Immature natural killer cell (primary cell): ENCODE measurements around the gene FOXP1. TPM values are rescaled to one million over a fixed set of nuclear protein-coding genes. Genes with fewer than 3 reads are reported as not detected.

Experiments
- DNase-seq, 3 donors: peaks; one replicate each; pipeline ENCODE4 v3.0.0; 2022; ENCODE audit warnings: mixed read lengths in 1 of 3
- H3K27ac Mint-ChIP-seq, 6 donors: one replicate each; pipeline ENCODE4 v1.8.0; 2020; ENCODE audit warnings: mixed read lengths in 6 of 6, mild to moderate bottlenecking in 5 of 6, inconsistent platforms in 4 of 6, moderate library complexity in 3 of 6
- H3K27me3 Mint-ChIP-seq, 3 donors: one replicate each; pipeline ENCODE4 v1.8.0; 2020 to 2021; ENCODE audit warnings: low read depth in 3 of 3, mild to moderate bottlenecking in 3 of 3, mixed read lengths in 3 of 3, moderate library complexity in 3 of 3, inconsistent platforms in 1 of 3
- H3K36me3 Mint-ChIP-seq, 3 donors: one replicate each; pipeline ENCODE4 v1.8.0; 2020; ENCODE audit warnings: mixed read lengths in 3 of 3, inconsistent platforms in 2 of 3, mild to moderate bottlenecking in 2 of 3
- H3K4me1 Mint-ChIP-seq, 2 donors: one replicate each; pipeline ENCODE4 v1.8.0; 2020; ENCODE audit warnings: inconsistent platforms in 2 of 2, mild to moderate bottlenecking in 2 of 2, mixed read lengths in 2 of 2, moderate library complexity in 1 of 2
- H3K4me3 Mint-ChIP-seq, 5 donors: one replicate each; pipeline ENCODE4 v1.8.0; 2020; ENCODE audit warnings: mild to moderate bottlenecking in 5 of 5, mixed read lengths in 5 of 5, inconsistent platforms in 3 of 5, moderate library complexity in 3 of 5
- H3K9me3 Mint-ChIP-seq, 6 donors: one replicate each; pipeline ENCODE4 v1.8.0; 2020; ENCODE audit warnings: mild to moderate bottlenecking in 6 of 6, mixed read lengths in 6 of 6, inconsistent platforms in 4 of 6, moderate library complexity in 3 of 6
- polyA plus RNA-seq, 3 donors: library from polyadenylated mRNA; unstranded; fragments of 300-500 nt; fragmentation: Illumina TruSeq; gene quantifications; one replicate each; pipeline ENCODE4 v1.2.3, GENCODE V29; 2021

FOXP1 gene
- polyA plus RNA-seq, 3 donors from 2014 or later = 68.2 to 133 (median 84.0) TPM

DNA sequence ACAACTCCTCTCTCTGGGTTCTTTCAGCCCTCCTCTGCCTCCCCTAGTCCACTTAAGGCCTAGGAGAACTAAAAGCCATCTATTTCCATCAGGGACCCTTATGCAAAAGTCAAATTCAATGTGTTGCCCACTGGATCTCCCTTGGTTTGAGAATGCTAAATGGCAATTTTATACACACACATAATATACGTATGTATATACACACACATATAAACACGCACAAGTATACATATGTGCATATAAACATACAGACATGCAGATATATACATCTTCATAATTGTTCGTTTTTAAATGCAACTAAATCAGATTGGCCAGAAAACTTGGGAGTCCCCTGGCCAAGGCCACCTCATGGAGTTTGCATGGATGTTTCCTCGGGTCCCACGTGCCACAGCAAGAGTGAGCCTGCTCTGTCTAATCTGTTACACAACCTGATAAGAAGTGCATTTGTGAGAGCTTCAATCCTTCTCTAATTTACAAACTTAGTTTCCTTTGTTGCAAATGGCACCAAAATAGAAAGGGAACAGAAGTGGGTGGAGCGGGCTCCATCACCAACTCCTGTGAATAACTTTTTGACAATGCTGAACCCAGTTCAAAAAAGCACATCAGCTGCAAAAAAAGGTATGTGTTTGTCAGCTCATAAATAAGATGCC, 84.2 kb downstream of the FOXP1 start:
- peaks cover 0 to 5% (median 4%) of the 10 kb centered on the region in 3 donors for H3K27me3 Mint-ChIP-seq
- H3K27ac Mint-ChIP-seq = peak overlapping the region in 1 of 6 donors; percentile 28
- H3K4me1 Mint-ChIP-seq = peaks cover 44 to 56% of the 10 kb centered on the region in 2 donors
- no peak overlapping the region for H3K4me3 Mint-ChIP-seq
- no peak for DNase-seq
- no peaks in the 10 kb centered on the region for H3K9me3 Mint-ChIP-seq
- peaks cover 0 to 7% (median 0%) of the 10 kb centered on the region in 3 donors for H3K36me3 Mint-ChIP-seq

DNA sequence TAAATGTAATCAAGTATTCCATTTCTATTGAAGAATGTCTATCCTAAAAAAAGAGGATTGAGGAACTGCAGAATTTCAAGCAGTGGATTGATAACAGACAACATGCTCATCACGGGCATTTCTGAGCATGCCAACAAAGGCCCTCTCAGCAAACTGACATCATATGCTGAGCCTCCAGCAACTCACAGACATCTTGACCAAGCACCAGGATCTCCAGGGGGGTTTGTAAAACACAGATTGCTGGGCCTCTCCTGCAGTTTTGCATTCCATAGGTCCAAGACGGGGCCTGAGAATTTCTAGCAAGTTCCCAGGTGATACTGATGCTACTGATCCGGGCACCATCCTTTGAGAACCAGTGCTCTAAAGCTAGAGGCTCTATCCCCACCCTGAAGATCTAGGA, 85.0 kb downstream of the FOXP1 start:
- no peaks in the 10 kb centered on the region for H3K9me3 Mint-ChIP-seq
- H3K27me3 Mint-ChIP-seq = peaks cover 0 to 4% (median 4%) of the 10 kb centered on the region in 3 donors
- no peak for DNase-seq
- H3K27ac Mint-ChIP-seq = peak overlapping the region in 2 of 6 donors; percentile 28 to 41
- H3K36me3 Mint-ChIP-seq = peaks cover 0 to 7% (median 0%) of the 10 kb centered on the region in 3 donors
- peak overlapping the region in 1 of 5 donors; percentile 8 for H3K4me3 Mint-ChIP-seq
- H3K4me1 Mint-ChIP-seq = peaks cover 47 to 64% of the 10 kb centered on the region in 2 donors

DNA sequence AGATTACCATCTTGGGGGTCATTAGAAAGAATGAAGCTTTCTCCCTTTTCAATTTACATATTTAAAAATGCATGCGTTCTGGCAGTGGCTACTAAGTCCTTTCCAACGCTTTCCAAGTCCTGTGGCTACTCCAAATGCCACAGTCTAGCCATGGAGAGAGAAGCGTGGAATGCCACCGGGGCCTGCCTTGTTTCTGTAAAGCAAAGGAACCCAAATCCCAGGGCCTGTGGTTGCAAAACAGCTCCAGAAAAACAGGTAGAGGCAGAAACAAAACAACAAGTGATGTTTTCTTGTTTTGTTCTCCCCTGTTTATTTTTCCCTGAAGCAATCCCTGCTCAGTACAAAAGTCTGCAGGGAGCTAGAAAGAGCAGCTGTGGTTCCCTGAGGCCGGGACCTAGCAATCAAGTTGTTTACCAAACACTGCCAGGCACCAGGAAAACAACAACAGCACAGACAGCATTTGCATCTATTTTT, 85.5 kb downstream of the FOXP1 start:
- H3K4me3 Mint-ChIP-seq = no peak overlapping the region

DNA sequence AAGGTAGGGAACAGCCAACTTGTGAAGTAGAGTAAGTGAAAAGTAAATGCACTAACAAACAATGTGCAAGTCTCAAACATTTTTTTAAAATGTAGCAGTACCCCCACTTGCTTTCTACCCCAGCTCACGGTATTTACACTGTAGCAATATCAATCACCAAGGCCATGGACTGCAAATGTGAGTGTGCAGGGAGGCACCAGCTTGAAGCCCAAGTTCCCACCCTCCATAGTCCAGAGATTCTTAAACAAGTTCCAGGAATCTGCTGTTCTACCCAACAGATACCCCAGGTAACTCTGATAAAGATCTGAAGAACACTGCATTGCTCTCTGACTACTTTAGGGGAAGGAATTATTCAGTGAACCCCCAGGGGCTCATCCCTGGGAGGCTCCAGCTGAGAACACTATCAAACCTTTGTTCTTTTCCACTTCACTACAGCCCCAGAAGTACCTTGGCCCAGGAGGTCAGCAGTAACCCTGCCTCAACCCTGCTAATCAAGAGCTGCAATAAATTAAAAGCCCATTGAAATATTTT, 86.1 kb downstream of the FOXP1 start:
- H3K4me3 Mint-ChIP-seq = no peak overlapping the region
- no peak for DNase-seq
- H3K9me3 Mint-ChIP-seq = no peaks in the 10 kb centered on the region
- H3K27me3 Mint-ChIP-seq = peaks cover 0 to 4% (median 0%) of the 10 kb centered on the region in 3 donors
- peak overlapping the region in 5 of 6 donors; percentile 9 to 92 (median 83) for H3K27ac Mint-ChIP-seq
- H3K4me1 Mint-ChIP-seq = peaks cover 54 to 71% of the 10 kb centered on the region in 2 donors
- H3K36me3 Mint-ChIP-seq = peaks cover 3 to 9% (median 7%) of the 10 kb centered on the region in 3 donors

More for the DNA sequence above, 85.5 kb downstream of the FOXP1 start:
- Mint-ChIP-seq H3K4me1 (peaks cover 50 to 69% of the 10 kb centered on the region in 2 donors), H3K27ac (peak overlapping the region in 4 of 6 donors; percentile 41 to 83 (median 46)), H3K27me3 (peaks cover 0 to 4% (median 0%) of the 10 kb centered on the region in 3 donors), H3K9me3 (no peaks in the 10 kb centered on the region), H3K36me3 (peaks cover 0 to 7% (median 2%) of the 10 kb centered on the region in 3 donors)
- DNase-seq = no peak

DNA sequence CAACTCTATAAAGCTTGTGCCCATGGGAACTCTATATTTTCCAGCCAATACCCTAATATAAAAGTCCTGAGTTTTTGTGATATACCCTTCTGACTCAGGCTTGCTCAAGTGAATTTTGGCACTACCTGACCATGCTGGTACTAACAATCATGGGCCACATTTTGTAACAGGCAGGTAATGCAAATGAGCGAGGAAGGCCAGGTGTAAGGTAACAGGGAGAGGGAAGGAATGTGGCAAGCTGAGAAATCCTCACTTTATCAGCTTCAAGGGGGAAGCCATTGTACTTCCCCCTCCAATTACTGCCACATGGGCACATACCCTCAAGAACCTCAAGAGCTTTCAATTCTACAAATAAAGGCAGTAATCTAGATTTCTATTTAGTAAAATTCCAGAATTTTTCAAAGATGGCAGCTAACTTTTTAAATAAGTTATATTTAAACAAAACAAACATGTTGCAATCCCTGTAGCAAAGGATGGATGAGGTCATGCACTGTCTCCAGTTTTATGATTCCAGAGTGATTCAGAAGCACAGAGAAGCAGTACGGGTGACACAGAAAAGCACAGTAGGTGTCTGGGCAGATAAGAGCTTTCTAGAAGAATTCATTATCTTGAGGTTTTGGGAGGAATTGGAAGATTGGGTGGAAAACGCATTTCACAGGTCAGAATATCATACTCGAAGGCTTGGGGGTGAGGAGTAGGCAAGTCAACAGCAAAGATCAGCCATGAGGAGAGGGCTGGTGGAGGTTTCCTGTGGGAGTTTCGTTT, 87.6 kb downstream of the FOXP1 start:
- Mint-ChIP-seq H3K4me3 (peak overlapping the region; percentile 69 to 88 (median 82)), H3K27me3 (peaks cover 0 to 4% (median 0%) of the 10 kb centered on the region in 3 donors), H3K9me3 (no peaks in the 10 kb centered on the region), H3K36me3 (peaks cover 12 to 13% (median 12%) of the 10 kb centered on the region in 3 donors), H3K27ac (peak overlapping the region; percentile 83 to 97 (median 92)), H3K4me1 (peaks cover 57 to 77% of the 10 kb centered on the region in 2 donors)
- DNase-seq = peak in 2 of 3 donors; percentile 45 to 59

DNA sequence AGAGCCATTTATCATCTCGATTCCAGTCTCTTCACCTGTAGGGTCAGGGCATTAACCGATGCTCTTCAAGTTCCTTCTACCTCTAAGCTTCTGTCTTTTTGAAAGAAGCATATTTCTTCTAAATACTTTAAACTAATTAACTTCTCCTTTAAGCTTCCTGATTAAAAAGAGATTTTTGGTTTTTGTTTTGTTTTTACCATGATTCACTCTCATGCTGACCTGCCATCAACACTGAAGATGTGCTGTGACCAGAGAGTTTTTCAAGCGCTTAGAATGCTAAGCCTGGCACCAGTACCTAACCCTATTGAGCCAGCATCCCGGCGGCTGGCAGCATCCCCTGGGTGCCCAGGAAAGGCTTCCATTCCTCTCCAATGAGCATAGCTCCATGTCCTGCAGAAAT, 89.3 kb downstream of the FOXP1 start:
- peak in 1 of 3 donors; percentile 25 for DNase-seq
- peak overlapping the region; percentile 83 to 97 (median 92) for H3K27ac Mint-ChIP-seq
- H3K9me3 Mint-ChIP-seq = no peaks in the 10 kb centered on the region
- peaks cover 66 to 86% of the 10 kb centered on the region in 2 donors for H3K4me1 Mint-ChIP-seq
- peak overlapping the region; percentile 48 to 81 (median 60) for H3K4me3 Mint-ChIP-seq
- H3K36me3 Mint-ChIP-seq = peaks cover 16 to 18% (median 17%) of the 10 kb centered on the region in 3 donors
- peaks cover 0 to 3% (median 0%) of the 10 kb centered on the region in 3 donors for H3K27me3 Mint-ChIP-seq

DNA sequence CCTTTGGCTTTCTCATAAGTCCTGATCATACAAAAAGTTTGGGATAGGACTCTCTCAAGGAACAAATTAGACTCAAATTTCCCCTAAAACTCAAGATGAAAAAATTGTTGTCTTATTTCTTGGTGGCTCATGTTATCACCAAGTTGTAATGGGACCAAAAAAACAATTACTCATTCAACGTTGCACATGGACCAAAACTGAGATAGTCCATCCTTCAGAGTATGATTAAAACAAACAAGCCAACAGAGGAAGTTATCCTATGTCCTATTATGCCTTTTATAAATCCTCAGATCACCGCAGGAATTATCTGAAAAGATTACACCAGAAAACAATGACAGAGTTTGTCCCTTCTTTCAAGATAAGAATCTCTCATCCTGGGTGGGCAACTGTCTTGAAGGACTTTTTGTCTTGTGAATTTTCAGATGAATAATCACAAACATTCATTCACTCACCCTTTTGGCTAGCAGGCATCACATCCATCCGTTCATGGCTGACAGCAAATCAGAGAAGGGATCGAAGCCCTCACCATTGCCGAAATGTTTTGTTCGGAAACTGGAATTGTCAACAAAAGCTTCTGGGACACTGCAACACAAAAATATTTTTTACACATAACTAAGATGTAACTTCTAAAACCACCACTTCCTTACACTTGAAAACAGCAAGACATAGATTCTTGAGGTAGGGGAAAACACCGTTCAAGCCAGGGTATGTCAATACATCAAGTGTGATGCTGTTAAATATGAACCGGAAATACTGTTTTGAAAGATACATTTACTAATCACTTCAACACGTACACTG, 90.4 kb downstream of the FOXP1 start:
- H3K27ac Mint-ChIP-seq = peak overlapping the region; percentile 83 to 98 (median 95)
- H3K9me3 Mint-ChIP-seq = no peaks in the 10 kb centered on the region
- peak; percentile 60 to 68 (median 66) for DNase-seq
- H3K36me3 Mint-ChIP-seq = peaks cover 16 to 20% (median 18%) of the 10 kb centered on the region in 3 donors
- H3K4me1 Mint-ChIP-seq = peaks cover 72 to 88% of the 10 kb centered on the region in 2 donors
- peak overlapping the region; percentile 78 to 86 (median 84) for H3K4me3 Mint-ChIP-seq
- H3K27me3 Mint-ChIP-seq = peaks cover 0 to 3% (median 0%) of the 10 kb centered on the region in 3 donors

DNA sequence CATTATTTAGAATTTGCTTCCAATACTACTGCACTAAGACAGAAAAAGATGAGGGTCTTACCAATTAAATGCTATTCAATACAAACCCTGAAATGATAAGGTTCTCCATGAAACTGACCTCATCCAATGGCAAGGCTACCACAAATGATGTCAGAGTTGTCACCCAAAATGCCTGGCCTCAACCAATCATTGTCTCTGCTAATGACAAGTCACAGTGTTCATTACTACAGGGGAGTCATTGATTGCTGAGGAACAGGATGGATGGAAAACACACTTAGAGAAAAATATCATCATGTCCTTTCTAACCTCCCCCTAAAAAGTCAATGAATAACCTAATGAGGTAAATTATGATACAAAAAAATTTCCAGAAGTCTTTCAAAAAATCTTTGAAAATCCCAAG, 91.0 kb downstream of the FOXP1 start:
- no peaks in the 10 kb centered on the region for H3K9me3 Mint-ChIP-seq
- H3K27me3 Mint-ChIP-seq = peaks cover 0 to 3% (median 0%) of the 10 kb centered on the region in 3 donors
- peaks cover 16 to 21% (median 18%) of the 10 kb centered on the region in 3 donors for H3K36me3 Mint-ChIP-seq
- H3K27ac Mint-ChIP-seq = peak overlapping the region; percentile 83 to 98 (median 95)
- H3K4me1 Mint-ChIP-seq = peaks cover 77 to 90% of the 10 kb centered on the region in 2 donors
- no peak for DNase-seq
- peak overlapping the region; percentile 78 to 86 (median 84) for H3K4me3 Mint-ChIP-seq

DNA sequence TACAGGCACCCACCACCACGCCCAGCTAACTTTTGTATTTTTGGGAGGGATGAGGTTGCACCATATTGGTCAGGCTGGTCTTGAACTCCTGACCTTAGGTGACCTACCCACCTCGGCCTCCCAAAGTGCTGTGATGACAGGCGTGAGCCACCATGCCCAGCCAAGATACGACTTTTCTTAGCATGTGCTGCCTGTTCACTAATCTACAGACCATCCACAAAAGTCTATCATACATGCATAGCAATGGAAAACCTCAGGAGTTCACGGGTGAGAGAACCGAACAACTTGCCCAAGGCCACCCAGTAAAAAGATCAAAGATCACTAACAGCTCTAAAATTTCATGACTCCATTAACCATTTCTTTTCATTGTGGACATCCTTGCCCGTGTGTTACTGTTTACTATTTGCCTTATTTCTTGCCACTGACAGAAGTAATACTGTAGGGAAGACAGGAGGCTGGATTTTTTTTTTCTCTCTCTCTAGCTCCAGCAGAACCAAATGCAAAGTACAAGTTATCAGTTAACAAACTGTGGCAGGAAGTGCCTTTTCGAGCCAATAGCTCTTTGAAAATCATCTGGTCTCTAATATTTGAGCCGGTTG, 92.3 kb downstream of the FOXP1 start:
- Mint-ChIP-seq H3K4me3 (peak overlapping the region; percentile 29 to 84 (median 50)), H3K4me1 (peaks cover 81 to 90% of the 10 kb centered on the region in 2 donors), H3K36me3 (peaks cover 16 to 21% (median 18%) of the 10 kb centered on the region in 3 donors), H3K9me3 (no peaks in the 10 kb centered on the region), H3K27ac (peak overlapping the region; percentile 76 to 98 (median 90)), H3K27me3 (peaks cover 0 to 1% (median 0%) of the 10 kb centered on the region in 3 donors)
- no peak for DNase-seq

DNA sequence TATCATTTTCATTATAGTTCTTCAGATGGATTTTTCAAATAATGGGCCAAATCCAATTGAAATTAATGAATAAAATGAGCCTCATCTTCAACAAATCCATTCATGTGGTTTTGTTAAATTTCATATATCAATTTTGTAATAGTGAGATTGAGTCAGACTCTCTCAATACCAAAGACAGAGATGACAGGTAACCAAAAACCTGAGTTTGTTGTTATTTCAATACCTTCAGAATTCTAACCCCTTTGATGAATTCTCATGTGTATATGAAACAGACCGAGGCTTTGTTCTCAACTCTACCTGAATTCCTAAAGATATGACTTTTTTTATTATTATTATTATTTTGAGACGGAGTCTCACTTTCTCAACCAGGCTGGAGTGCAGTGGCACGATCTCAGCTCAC, 92.8 kb downstream of the FOXP1 start:
- no peak for DNase-seq
- Mint-ChIP-seq H3K4me3 (no peak overlapping the region), H3K27ac (no peak overlapping the region), H3K27me3 (peaks cover 0 to 2% (median 1%) of the 10 kb centered on the region in 3 donors), H3K36me3 (peaks cover 16 to 22% (median 21%) of the 10 kb centered on the region in 3 donors), H3K9me3 (no peaks in the 10 kb centered on the region), H3K4me1 (peaks cover 77 to 90% of the 10 kb centered on the region in 2 donors)

DNA sequence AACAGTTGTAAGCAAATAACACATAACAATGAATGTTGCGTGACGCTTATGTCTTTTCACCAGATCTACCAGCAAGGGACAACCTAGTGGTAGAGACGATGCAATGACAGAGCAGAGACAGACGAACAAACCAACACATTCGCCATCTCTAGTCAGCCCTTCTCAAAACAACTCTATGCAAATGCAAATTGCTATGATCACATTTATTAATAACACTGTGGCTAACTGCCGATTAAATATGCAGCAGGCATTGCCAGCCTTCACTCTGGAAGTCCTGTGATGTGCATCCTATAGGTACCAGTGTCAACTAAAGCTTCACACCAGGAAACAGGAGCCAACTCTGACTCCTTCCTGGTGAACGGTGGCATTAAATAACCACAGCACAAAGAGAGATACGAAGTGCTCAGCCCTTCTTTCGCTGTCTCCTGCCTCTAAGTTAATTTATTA, 94.2 kb downstream of the FOXP1 start:
- Mint-ChIP-seq H3K36me3 (peaks cover 16 to 23% (median 18%) of the 10 kb centered on the region in 3 donors), H3K27me3 (peaks cover 0 to 2% (median 1%) of the 10 kb centered on the region in 3 donors), H3K4me3 (no peak overlapping the region), H3K27ac (peak overlapping the region in 4 of 6 donors; percentile 25 to 61 (median 47)), H3K4me1 (peaks cover 69 to 80% of the 10 kb centered on the region in 2 donors), H3K9me3 (no peaks in the 10 kb centered on the region)
- DNase-seq = no peak

DNA sequence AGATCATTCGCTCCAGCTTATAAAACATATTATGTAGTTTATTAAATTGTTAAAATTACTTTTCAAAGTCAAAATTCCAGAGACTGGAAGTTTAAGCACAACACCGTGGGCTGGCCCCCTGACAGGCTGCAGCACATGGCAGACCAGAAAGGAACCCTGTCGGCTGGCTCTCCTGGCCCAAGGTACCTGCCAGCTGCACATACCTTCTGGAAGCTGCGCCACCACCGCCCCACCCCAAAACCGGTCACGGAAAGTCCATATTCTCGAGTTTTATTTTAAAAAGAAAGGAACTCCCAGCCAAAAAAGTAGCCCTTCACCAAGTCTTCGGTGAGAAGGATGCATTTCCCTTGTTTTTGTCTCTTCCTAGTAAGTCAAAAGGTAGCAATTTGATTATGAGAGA, 94.6 kb downstream of the FOXP1 start:
- Mint-ChIP-seq H3K36me3 (peaks cover 16 to 23% (median 18%) of the 10 kb centered on the region in 3 donors), H3K27me3 (peaks cover 0 to 2% (median 1%) of the 10 kb centered on the region in 3 donors), H3K4me1 (peaks cover 64 to 75% of the 10 kb centered on the region in 2 donors), H3K4me3 (no peak overlapping the region), H3K9me3 (no peaks in the 10 kb centered on the region), H3K27ac (no peak overlapping the region)
- no peak for DNase-seq
